Urinary bladder (tissue), 4 donors: ENCODE data around the gene C2CD2L. TPM values are rescaled to one million over a fixed set of nuclear protein-coding genes. Genes with fewer than 3 reads are reported as not detected.
"Not testable (repeated sequence)": the region's sequence is repeated elsewhere in the genome, so short reads cannot be mapped to it uniquely, and the experiment has no call there.

Source experiments
- DNase-seq: peaks from one replicate; pipeline ENCODE4 v3.0.0-alpha.2; 2015; ENCODE audit errors: extremely low spot score
- H3K27ac ChIP-seq: one replicate; pipeline ENCODE4 v1.5.1; 2013; ENCODE audit warnings: low read depth, mild to moderate bottlenecking, moderate library complexity
- H3K36me3 ChIP-seq: one replicate; pipeline ENCODE4 v1.6.1; 2013; ENCODE audit warnings: mild to moderate bottlenecking, moderate library complexity; ENCODE audit not compliant: insufficient read depth
- H3K4me1 ChIP-seq: one replicate; pipeline ENCODE4 v1.6.1; 2013; ENCODE audit warnings: mild to moderate bottlenecking, moderate library complexity; ENCODE audit not compliant: insufficient read depth
- H3K4me3 ChIP-seq: one replicate; pipeline ENCODE4 v1.5.1; 2013; ENCODE audit warnings: low read depth, low read length
- WGBS: extraction: QIAGEN DNeasy Blood & Tissue Kit; methylation state at CpG from one replicate; pipeline ENCODE4 v1.1.7; 2013; 5-methylcytosine and 5-hydroxymethylcytosine counted together
- polyA plus RNA-seq: library from polyadenylated mRNA; stranded (reverse); fragments of 200-250 nt; gene quantifications from one replicate; pipeline ENCODE4 v1.2.3, GENCODE V29; 2013
- total RNA-seq: library from RNA; depleted of rRNA; stranded (reverse); fragments of >200 nt; gene quantifications from one replicate; pipeline ENCODE4 v1.2.3, GENCODE V29; 2014
- donor health status: healthy with polysubstance abuse.
- donor health status: healthy.

Gene C2CD2L
- total and polyA plus RNA-seq, 2 donors, result 3.4 to 9.8 TPM

GRCh38 chr11:119100994-119101758, 6.0 kb upstream of the C2CD2L start:
- peak overlapping the region; percentile 87 for H3K27ac ChIP-seq
- WGBS, result 1% methylated on average over 29 of the region's 29 CpGs
- H3K4me3 ChIP-seq, result peak overlapping the region; percentile 76
- no peaks in the 10 kb centered on the region for H3K36me3 ChIP-seq
- H3K4me1 ChIP-seq, result no peaks in the 10 kb centered on the region
- DNase-seq, result no peak

- H3K4me3 ChIP-seq, result peak within 1 kb of the TSS; percentile 76
- WGBS, result under 1% methylated on average over 32 of the region's 32 CpGs
- H3K27ac ChIP-seq, result peak within 1 kb of the TSS; percentile 87
- H3K4me1 ChIP-seq, result no peaks in the 10 kb centered on the region
- no peaks in the 10 kb centered on the region for H3K36me3 ChIP-seq
- DNase-seq, result peak; percentile 94
Observed at GRCh38 chr11:119101759-119102423, 5.3 kb upstream of the C2CD2L start, which contains the start of gene DPAGT1. DPAGT1 (minus strand) TSS chr11:119101853; CDS start chr11:119101655, 198 bp downstream.

- WGBS, result 83% methylated on average over 18 of the region's 18 CpGs
- not testable (repeated sequence) for H3K36me3 ChIP-seq, H3K4me3 ChIP-seq, H3K4me1 ChIP-seq, DNase-seq
- peak overlapping the region; percentile 44 for H3K27ac ChIP-seq
Observed at GRCh38 chr11:119103161-119103664, 3.9 kb upstream of the C2CD2L start.

GRCh38 chr11:119103793-119104192, 3.4 kb upstream of the C2CD2L start:
- H3K4me3 ChIP-seq, result no peak overlapping the region
- H3K27ac ChIP-seq, result no peak overlapping the region
- no peaks in the 10 kb centered on the region for H3K36me3 ChIP-seq
- 47% methylated on average over 4 of the region's 4 CpGs for WGBS
- DNase-seq, result no peak
- H3K4me1 ChIP-seq, result peaks cover 1% of the 10 kb centered on the region

GRCh38 chr11:119107538-119108145, 498 bp downstream of the C2CD2L start:
- WGBS, result under 1% methylated on average over 65 of the region's 65 CpGs
- H3K36me3 ChIP-seq, result peaks cover 6% of the 10 kb centered on the region
- peak overlapping the region; percentile 96 for H3K4me3 ChIP-seq
- H3K27ac ChIP-seq, result peak overlapping the region; percentile 46
- peaks cover 1% of the 10 kb centered on the region for H3K4me1 ChIP-seq
- DNase-seq, result no peak

- H3K36me3 ChIP-seq, result peaks cover 6% of the 10 kb centered on the region
- no peak for DNase-seq
- H3K4me1 ChIP-seq, result peaks cover 1% of the 10 kb centered on the region
- H3K27ac ChIP-seq, result no peak overlapping the region
- peak overlapping the region; percentile 96 for H3K4me3 ChIP-seq
- 21% methylated on average over 8 of the region's 8 CpGs for WGBS
Observed at GRCh38 chr11:119108146-119108856, 1.2 kb downstream of the C2CD2L start.

GRCh38 chr11:119108857-119109221, 1.7 kb downstream of the C2CD2L start:
- Histone ChIP-seq H3K36me3 (peaks cover 8% of the 10 kb centered on the region), H3K4me1 (peaks cover 1% of the 10 kb centered on the region), H3K27ac (no peak overlapping the region), H3K4me3 (no peak overlapping the region)
- DNase-seq, result no peak
- WGBS, result 83% methylated on average over 2 of the region's 2 CpGs

- Histone ChIP-seq H3K4me3 (no peak overlapping the region), H3K36me3 (peaks cover 9% of the 10 kb centered on the region), H3K27ac (no peak overlapping the region), H3K4me1 (peaks cover 1% of the 10 kb centered on the region)
- 91% methylated on average over 3 of the region's 3 CpGs for WGBS
- no peak for DNase-seq
Observed at GRCh38 chr11:119109843-119110242, 2.7 kb downstream of the C2CD2L start.

- DNase-seq, result no peak
- peaks cover 9% of the 10 kb centered on the region for H3K36me3 ChIP-seq
Observed at GRCh38 chr11:119110439-119110838, 3.3 kb downstream of the C2CD2L start.

GRCh38 chr11:119111361-119111925, 4.3 kb downstream of the C2CD2L start:
- H3K4me1 ChIP-seq, result peaks cover 1% of the 10 kb centered on the region
- H3K27ac ChIP-seq, result no peak overlapping the region
- no peak for DNase-seq
- WGBS, result 93% methylated on average over 11 of the region's 11 CpGs
- H3K36me3 ChIP-seq, result peaks cover 9% of the 10 kb centered on the region
- H3K4me3 ChIP-seq, result no peak overlapping the region

More at GRCh38 chr11:119110439-119110838, 3.3 kb downstream of the C2CD2L start:
- H3K27ac ChIP-seq, result no peak overlapping the region
- H3K4me3 ChIP-seq, result no peak overlapping the region
- peaks cover 1% of the 10 kb centered on the region for H3K4me1 ChIP-seq
- WGBS, result 77% methylated on average over 10 of the region's 10 CpGs

- 91% methylated on average over 12 of the region's 12 CpGs for WGBS
- DNase-seq, result no peak
- peaks cover 1% of the 10 kb centered on the region for H3K4me1 ChIP-seq
- H3K36me3 ChIP-seq, result peaks cover 9% of the 10 kb centered on the region
- H3K27ac ChIP-seq, result no peak overlapping the region
- no peak overlapping the region for H3K4me3 ChIP-seq
Observed at GRCh38 chr11:119112314-119113020, 5.3 kb downstream of the C2CD2L start.

GRCh38 chr11:119113716-119114115, 6.6 kb downstream of the C2CD2L start:
- no peak for DNase-seq
- Histone ChIP-seq H3K36me3 (peaks cover 9% of the 10 kb centered on the region), H3K4me1 (no peaks in the 10 kb centered on the region), H3K27ac (no peak overlapping the region), H3K4me3 (no peak overlapping the region)
- WGBS, result 93% methylated on average over 9 of the region's 9 CpGs
